ENCODE results near the gene GTPBP6. TPM values are rescaled to one million over a fixed set of nuclear protein-coding genes. Genes with fewer than 3 reads are reported as not detected.

Gene GTPBP6
- total and polyA plus RNA-seq, 2 experiments from 2014 or later: 40.7 to 69.2 TPM

DNA sequence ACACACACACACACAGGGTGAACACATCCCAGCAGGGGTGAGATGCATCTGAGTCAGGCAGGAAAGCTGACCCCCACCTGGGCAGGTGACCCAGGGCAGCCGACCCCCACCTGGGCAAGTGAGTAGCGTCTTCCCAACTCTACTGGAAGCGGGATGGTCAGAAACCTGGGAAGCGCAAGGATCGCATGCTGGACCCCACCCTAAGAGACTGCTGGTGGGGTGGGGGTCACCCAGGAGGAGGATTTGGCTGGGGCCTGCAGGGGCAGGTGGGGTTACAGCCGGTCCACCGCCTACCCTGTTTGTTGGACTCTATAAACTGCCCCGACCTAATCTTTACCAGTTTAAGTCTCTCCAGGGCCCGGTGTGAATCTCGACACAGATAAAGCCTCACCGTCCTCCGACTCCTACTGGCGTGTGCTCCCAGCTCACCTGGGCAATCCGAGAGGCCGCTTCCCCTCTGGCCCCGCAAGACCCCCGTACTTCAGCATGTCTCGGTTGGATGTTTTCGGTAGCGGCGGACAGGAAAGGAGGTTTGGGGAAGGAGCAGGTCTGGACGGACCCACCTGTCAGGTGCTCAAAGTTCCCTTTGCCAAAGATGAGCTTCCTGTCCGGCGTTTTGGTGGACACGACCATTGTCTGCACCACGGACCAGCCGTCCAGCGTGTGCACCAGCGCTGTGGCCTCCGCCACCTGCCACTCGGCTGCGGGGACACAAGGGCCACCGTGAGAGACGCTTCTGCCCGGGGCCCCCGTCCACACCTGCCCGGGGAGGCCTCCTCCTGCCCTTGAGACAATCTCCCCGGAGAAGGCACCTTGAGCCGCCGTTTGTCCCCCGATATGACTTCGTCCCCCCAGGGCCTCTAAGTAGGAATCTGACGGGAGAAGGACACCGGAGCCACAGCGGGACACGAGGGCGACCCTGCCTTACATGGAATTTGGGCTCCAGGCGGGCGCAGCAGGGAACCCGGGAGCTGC, 2.0 kb downstream of the GTPBP6 start:
- H2AFZ ChIP-seq: no peak overlapping the region
- no peaks in the 10 kb centered on the region for H3K4me1 ChIP-seq (ENCODE audit: insufficient read depth)
- WGBS (ENCODE audit: low lambda C conversion rate, missing lambda C conversion rate): 96% methylated on average over 48 of the region's 50 CpGs
- H3K36me3 ChIP-seq (replicated peaks; ENCODE audit: insufficient read depth, low read depth): no peaks in the 10 kb centered on the region
- H3K27me3 ChIP-seq: no peaks in the 10 kb centered on the region
- no peak for DNase-seq (ENCODE audit: low spot score)
- H3K4me3 ChIP-seq: no peak overlapping the region
- H3K9me3 ChIP-seq (ENCODE audit: low read depth): no peaks in the 10 kb centered on the region
- TF ChIP-seq EZH2phosphoT487 (IDR thresholded peaks at IDR 0.05; ENCODE audit: low read depth, severe bottlenecking, unreplicated experiment): no peak
- peaks cover 8% of the 10 kb centered on the region for H4K20me1 ChIP-seq (ENCODE audit: insufficient read depth, poor library complexity, severe bottlenecking)
- no peak overlapping the region for H3K27ac ChIP-seq
- H3K9me2 ChIP-seq (replicated peaks; ENCODE audit: insufficient read depth): no peaks in the 10 kb centered on the region
- peaks cover 21% of the 10 kb centered on the region for H3K79me2 ChIP-seq
- H3K4me2 ChIP-seq: peak overlapping the region; percentile 59

DNA sequence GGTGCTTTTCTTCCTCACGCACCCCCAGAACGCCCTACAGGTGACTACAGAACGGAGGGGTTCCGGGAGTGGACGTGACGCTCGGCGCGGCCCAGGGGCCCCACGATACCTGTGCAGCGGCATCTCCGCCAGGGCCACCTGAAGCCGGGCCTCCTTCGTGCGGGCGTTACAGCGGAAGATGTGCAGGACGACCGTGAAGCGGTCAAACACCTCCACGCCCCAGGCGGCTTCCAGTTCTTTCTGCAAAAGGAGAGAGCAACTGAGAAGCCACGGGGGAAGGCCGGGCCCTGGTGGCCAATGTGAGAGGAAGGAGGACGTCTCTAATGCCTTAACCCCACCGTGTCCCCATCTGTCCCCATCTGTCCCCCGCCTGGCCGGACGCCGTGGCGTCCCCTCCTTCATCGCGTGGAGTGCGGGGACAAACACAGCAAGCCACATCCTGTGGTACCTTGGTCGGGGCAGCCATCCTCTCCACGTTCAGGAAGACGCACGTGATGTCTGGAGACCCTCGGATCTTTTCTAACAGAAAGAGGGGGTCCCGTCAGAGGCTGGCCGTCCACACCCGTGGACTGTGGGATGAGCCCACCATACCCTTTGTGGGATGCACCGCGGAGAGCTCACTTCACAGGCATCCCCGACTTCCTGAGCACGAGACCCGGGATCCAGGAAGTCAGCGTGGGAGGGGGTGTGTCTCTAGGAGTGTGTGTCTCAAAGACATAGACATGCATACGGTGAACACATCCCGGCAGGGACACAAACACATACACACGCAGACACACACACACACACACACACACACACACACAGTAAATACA, 3.6 kb downstream of the GTPBP6 start:
- 93% methylated on average over 50 of the region's 51 CpGs for WGBS (ENCODE audit: low lambda C conversion rate, missing lambda C conversion rate)
- Histone ChIP-seq H3K36me3 (replicated peaks; ENCODE audit: insufficient read depth, low read depth) (no peaks in the 10 kb centered on the region), H3K27me3 (no peaks in the 10 kb centered on the region), H3K79me2 (peaks cover 15% of the 10 kb centered on the region), H2AFZ (no peak overlapping the region), H4K20me1 (ENCODE audit: insufficient read depth, poor library complexity, severe bottlenecking) (peaks cover 4% of the 10 kb centered on the region), H3K4me1 (ENCODE audit: insufficient read depth) (no peaks in the 10 kb centered on the region), H3K4me3 (no peak overlapping the region), H3K9me3 (ENCODE audit: low read depth) (no peaks in the 10 kb centered on the region), H3K9me2 (replicated peaks; ENCODE audit: insufficient read depth) (no peaks in the 10 kb centered on the region), H3K27ac (no peak overlapping the region), H3K4me2 (no peak overlapping the region)
- no peak for DNase-seq (ENCODE audit: low spot score)
- TF ChIP-seq EZH2phosphoT487 (IDR thresholded peaks at IDR 0.05; ENCODE audit: low read depth, severe bottlenecking, unreplicated experiment) (no peak), CTCF (IDR thresholded peaks at IDR 0.05; ENCODE audit: poor library complexity) (no peak), EZH2 (IDR thresholded peaks at IDR 0.05; ENCODE audit: borderline replicate concordance) (no peak)

- H2AFZ ChIP-seq: no peak overlapping the region
- H3K9me2 ChIP-seq (replicated peaks; ENCODE audit: insufficient read depth): no peaks in the 10 kb centered on the region
- H3K36me3 ChIP-seq (replicated peaks; ENCODE audit: insufficient read depth, low read depth): no peaks in the 10 kb centered on the region
- H3K27ac ChIP-seq: no peak overlapping the region
- no peaks in the 10 kb centered on the region for H3K9me3 ChIP-seq (ENCODE audit: low read depth)
- peaks cover 4% of the 10 kb centered on the region for H4K20me1 ChIP-seq (ENCODE audit: insufficient read depth, poor library complexity, severe bottlenecking)
- TF ChIP-seq CTCF (IDR thresholded peaks at IDR 0.05; ENCODE audit: poor library complexity): no peak
- no peak for TF ChIP-seq EZH2phosphoT487 (IDR thresholded peaks at IDR 0.05; ENCODE audit: low read depth, severe bottlenecking, unreplicated experiment)
- no peak for DNase-seq (ENCODE audit: low spot score)
- H3K4me3 ChIP-seq: no peak overlapping the region
- H3K27me3 ChIP-seq: no peaks in the 10 kb centered on the region
- H3K79me2 ChIP-seq: peaks cover 6% of the 10 kb centered on the region
- H3K4me1 ChIP-seq (ENCODE audit: insufficient read depth): no peaks in the 10 kb centered on the region
- WGBS (ENCODE audit: low lambda C conversion rate, missing lambda C conversion rate): 96% methylated on average over 22 of the region's 34 CpGs
- H3K4me2 ChIP-seq: no peak overlapping the region
Measured at GRCh38 chrX:314049-314448, 4.5 kb downstream of the GTPBP6 start.

DNA sequence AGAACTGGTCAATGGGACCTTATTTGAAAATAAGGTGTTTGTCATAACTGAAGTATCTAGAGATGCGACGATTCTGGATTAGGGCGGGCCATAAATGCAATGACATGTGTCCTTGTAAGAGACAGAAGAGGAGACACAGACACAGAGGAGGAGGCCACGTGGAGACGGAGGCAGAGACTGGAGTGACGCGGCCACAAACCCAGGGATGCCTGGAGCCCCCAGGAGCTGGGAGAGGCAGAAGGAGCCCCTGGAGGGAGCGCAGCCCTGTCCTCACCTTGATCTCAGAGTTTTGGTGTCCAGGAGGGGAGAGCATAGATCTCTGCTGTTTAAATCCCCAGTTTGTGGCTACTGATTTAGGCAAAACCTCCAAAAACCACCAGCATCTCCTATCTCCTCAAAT, 5.0 kb downstream of the GTPBP6 start:
- H3K36me3 ChIP-seq (replicated peaks; ENCODE audit: insufficient read depth, low read depth): no peaks in the 10 kb centered on the region
- no peak overlapping the region for H3K4me3 ChIP-seq
- TF ChIP-seq EZH2phosphoT487 (IDR thresholded peaks at IDR 0.05; ENCODE audit: low read depth, severe bottlenecking, unreplicated experiment): no peak
- TF ChIP-seq EZH2 (IDR thresholded peaks at IDR 0.05; ENCODE audit: borderline replicate concordance): no peak
- TF ChIP-seq CTCF (IDR thresholded peaks at IDR 0.05; ENCODE audit: poor library complexity): no peak
- H3K27me3 ChIP-seq: no peaks in the 10 kb centered on the region
- no peak for DNase-seq (ENCODE audit: low spot score)
- H3K79me2 ChIP-seq: peaks cover 6% of the 10 kb centered on the region
- H3K9me2 ChIP-seq (replicated peaks; ENCODE audit: insufficient read depth): no peaks in the 10 kb centered on the region
- no peak overlapping the region for H3K4me2 ChIP-seq
- peaks cover 4% of the 10 kb centered on the region for H4K20me1 ChIP-seq (ENCODE audit: insufficient read depth, poor library complexity, severe bottlenecking)
- H3K4me1 ChIP-seq (ENCODE audit: insufficient read depth): no peaks in the 10 kb centered on the region
- no peak overlapping the region for H3K27ac ChIP-seq
- no peaks in the 10 kb centered on the region for H3K9me3 ChIP-seq (ENCODE audit: low read depth)
- H2AFZ ChIP-seq: no peak overlapping the region
- 89% methylated on average over 8 of the region's 8 CpGs for WGBS (ENCODE audit: low lambda C conversion rate, missing lambda C conversion rate)

Data from hepatocyte (in vitro differentiated cells).